Right lobe of liver (tissue), 6 donors: ENCODE data around the gene ADGRL3. TPM values are rescaled to one million over a fixed set of nuclear protein-coding genes. Genes with fewer than 3 reads are reported as not detected.

Source experiments
- ATAC-seq, 4 donors: fragments of 200-7000 bp; cut with Tn5 transposase; one replicate each; pipeline ENCODE4 v1.9.1; 2020; ENCODE audit warnings: mild to moderate bottlenecking in 4 of 4, moderate library complexity in 4 of 4
- DNase-seq, 3 donors: peaks; one replicate each; pipeline ENCODE4 v3.0.0-alpha.2; 2020
- H3K27ac ChIP-seq, 3 donors: fragments of 200-600 bp; one replicate each; pipeline ENCODE4 v1.8.0; 2022
- H3K27me3 ChIP-seq, 2 donors: fragments of 200-600 bp; one replicate each; pipeline ENCODE4 v1.8.0; 2022
- H3K36me3 ChIP-seq, 4 donors: fragments of 200-600 bp; sonication (generic) in 1 of 4; one replicate each; pipeline versions ENCODE4 v1.5.1 to v1.8.0; 2017 to 2022; ENCODE audit warnings: control low read depth in 1 of 4
- H3K4me1 ChIP-seq, 4 donors: fragments of 200-600 bp; sonication (generic) in 1 of 4; one replicate each; pipeline versions ENCODE4 v1.5.1 to v1.8.0; 2017 to 2022; ENCODE audit warnings: control low read depth in 1 of 4
- H3K4me3 ChIP-seq, 3 donors: fragments of 200-600 bp; one replicate each; pipeline ENCODE4 v1.8.0; 2022
- H3K9me3 ChIP-seq, 4 donors: fragments of 200-600 bp; sonication (generic) in 1 of 4; one replicate each; pipeline versions ENCODE4 v1.5.1 to v1.8.0; 2017 to 2022; ENCODE audit warnings: control low read depth in 1 of 4
- CTCF ChIP-seq, 4 donors: fragments of 200-600 bp in 3 of 4; fragments of 450-650 bp in 1 of 4; IDR thresholded peaks; one replicate each; pipeline versions ENCODE4 v1.5.1 to v1.8.0; 2016 to 2022; ENCODE audit warnings: antibody characterized with exemption in 4 of 4, mild to moderate bottlenecking in 2 of 4
- POLR2A ChIP-seq: fragments of 450-650 bp; IDR thresholded peaks from one replicate; pipeline ENCODE4 v1.6.1; 2017; ENCODE audit warnings: antibody characterized with exemption, mild to moderate bottlenecking
- WGBS: methylation state at CpG from one replicate; pipeline ENCODE4 v1.1.6; 2018; ENCODE audit warnings: low coverage, low lambda C conversion rate; ENCODE audit not compliant: insufficient coverage; ENCODE audit errors: missing lambda C conversion rate; 5-methylcytosine and 5-hydroxymethylcytosine counted together
- intact Hi-C, 2 donors: fragments of 100-400 bp; cut with DNase I; formaldehyde crosslinking; loops; one replicate each; pipeline versions ENCODE4 v1.11.2 to v1.14.1; 2022
- total RNA-seq, 6 experiments: library from RNA; depleted of rRNA in 2 of 6; stranded (reverse); fragments of >200 nt in 2 of 6; fragmentation: NEBNext Ultra II Directional in 3 of 6; extraction: Animal tissue kit (Norgen Biotek cat#: 25700) in 3 of 6; gene quantifications; one replicate each; pipeline versions ENCODE4 v1.1.0 to v1.2.4, GENCODE V29; 2016 to 2023
- donor health status: DM: no; HTN: yes; CAD: no.
- donor health status: DM: no; HTN: no; CAD: no.
- donor health status: DM: no; HTN: no; CAD: no.
- donor health status: DM: no; HTN: yes; CAD: no.
- donor health status: DM: no; HTN: yes; CAD: no.

ADGRL3 gene
- total RNA-seq, 6 experiments from 2014 or later = 0.06 to 1.1 (median 0.35) TPM

GRCh38 chr4:61596606-61597340 is 396.6 kb downstream of the ADGRL3 start:
- H3K27ac ChIP-seq = no peak overlapping the region
- no peak overlapping the region for H3K4me3 ChIP-seq
- no peaks in the 10 kb centered on the region for H3K9me3 ChIP-seq
- intact Hi-C loops = no loop called here
- DNase-seq (no peak), ATAC-seq (no peak)
- WGBS = 63% methylated on average over 5 of the region's 5 CpGs
- no peaks in the 10 kb centered on the region for H3K27me3 ChIP-seq
- TF ChIP-seq POLR2A = no peak
- TF ChIP-seq CTCF (IDR thresholded peaks at IDR 0.05) = no peak
- H3K36me3 ChIP-seq = no peaks in the 10 kb centered on the region
- no peaks in the 10 kb centered on the region for H3K4me1 ChIP-seq

- no peak overlapping the region for H3K27ac ChIP-seq
- intact Hi-C loops = no loop called here
- WGBS = 80% methylated on average over 3 of the region's 3 CpGs
- H3K4me3 ChIP-seq = no peak overlapping the region
- no peak for DNase-seq
- H3K4me1 ChIP-seq = no peaks in the 10 kb centered on the region
- TF ChIP-seq POLR2A (no peak), CTCF (IDR thresholded peaks at IDR 0.05) (no peak)
- H3K36me3 ChIP-seq = no peaks in the 10 kb centered on the region
- no peaks in the 10 kb centered on the region for H3K27me3 ChIP-seq
- H3K9me3 ChIP-seq = no peaks in the 10 kb centered on the region
- ATAC-seq = no peak
Measured at GRCh38 chr4:61603086-61603485, 403.0 kb downstream of the ADGRL3 start.

GRCh38 chr4:61604054-61604453 is 403.9 kb downstream of the ADGRL3 start:
- 69% methylated on average over 2 of the region's 2 CpGs for WGBS
- ATAC-seq = no peak

GRCh38 chr4:61605984-61606383 is 405.9 kb downstream of the ADGRL3 start:
- TF ChIP-seq POLR2A (no peak), CTCF (IDR thresholded peaks at IDR 0.05) (no peak)
- no peaks in the 10 kb centered on the region for H3K27me3 ChIP-seq
- intact Hi-C loops = no loop called here
- H3K4me3 ChIP-seq = no peak overlapping the region
- ATAC-seq = no peak
- no peak for DNase-seq
- no peaks in the 10 kb centered on the region for H3K9me3 ChIP-seq
- no peak overlapping the region for H3K27ac ChIP-seq
- no peaks in the 10 kb centered on the region for H3K36me3 ChIP-seq
- no peaks in the 10 kb centered on the region for H3K4me1 ChIP-seq

More at GRCh38 chr4:61604054-61604453, 403.9 kb downstream of the ADGRL3 start:
- Histone ChIP-seq H3K4me3 (no peak overlapping the region), H3K36me3 (no peaks in the 10 kb centered on the region), H3K27me3 (no peaks in the 10 kb centered on the region), H3K9me3 (no peaks in the 10 kb centered on the region), H3K27ac (no peak overlapping the region), H3K4me1 (no peaks in the 10 kb centered on the region)
- intact Hi-C loops = no loop called here
- DNase-seq = no peak
- TF ChIP-seq CTCF (IDR thresholded peaks at IDR 0.05) = no peak
- TF ChIP-seq POLR2A = no peak

- no peak for ATAC-seq
Measured at GRCh38 chr4:61614231-61614630, 414.1 kb downstream of the ADGRL3 start.

More at GRCh38 chr4:61614231-61614630, 414.1 kb downstream of the ADGRL3 start:
- Histone ChIP-seq H3K36me3 (no peaks in the 10 kb centered on the region), H3K9me3 (no peaks in the 10 kb centered on the region), H3K4me3 (no peak overlapping the region), H3K27ac (no peak overlapping the region), H3K4me1 (no peaks in the 10 kb centered on the region), H3K27me3 (no peaks in the 10 kb centered on the region)
- no peak for DNase-seq
- intact Hi-C loops = no loop called here
- TF ChIP-seq POLR2A (no peak), CTCF (IDR thresholded peaks at IDR 0.05) (no peak)
